K562 (cell line): ENCODE results near the gene AP3S2. TPM values are rescaled to one million over a fixed set of nuclear protein-coding genes. Genes with fewer than 3 reads are reported as not detected.

Experiments
- BRD4 ChIP-seq: fragments of 200-600 bp; sonication (generic); IDR thresholded peaks from 2 replicates; pipeline ENCODE4 v1.6.1; 2017; ENCODE audit warnings: inconsistent platforms
- ELK3 ChIP-seq: fragments of 450-650 bp; formaldehyde crosslinking; IDR thresholded peaks from 2 replicates; pipeline ENCODE4 v1.4.0; 2020; ENCODE audit warnings: mild to moderate bottlenecking
- FOSL1 ChIP-seq: fragments of 200-800 bp; sonication (Bioruptor generic); conservative IDR thresholded peaks from 2 replicates; pipeline ENCODE4 v1.6.1; 2016; ENCODE audit warnings: missing genetic modification characterization, missing compliant biosample characterization
- FOXO4 ChIP-seq: fragments of 450-650 bp; formaldehyde crosslinking; IDR thresholded peaks from 2 replicates; pipeline ENCODE4 v1.4.0; 2020; ENCODE audit warnings: mild to moderate bottlenecking, moderate library complexity
- HDAC3 ChIP-seq: fragments of 450-650 bp; IDR thresholded peaks from 2 replicates; pipeline ENCODE4 v1.6.1; 2018; ENCODE audit warnings: borderline replicate concordance, mild to moderate bottlenecking, moderate library complexity; ENCODE audit not compliant: partially characterized antibody
- ID3 ChIP-seq, 2 experiments: fragments of 250-450 bp in 1 of 2; fragments of 450-650 bp in 1 of 2; sonication (Bioruptor Pico) in 1 of 2; IDR thresholded peaks; 2 replicates each; pipeline versions ENCODE4 v1.6.1 to v1.8.0; 2016 to 2021; ENCODE audit warnings: mild to moderate bottlenecking in 2 of 2, moderate library complexity in 2 of 2, missing compliant biosample characterization in 1 of 2, missing genetic modification characterization in 1 of 2
- MXD1 ChIP-seq: fragments of 250-450 bp; sonication (Bioruptor Pico); IDR thresholded peaks from 2 replicates; pipeline ENCODE4 v1.8.0; 2021; ENCODE audit warnings: borderline replicate concordance, mild to moderate bottlenecking, moderate library complexity; ENCODE audit not compliant: poor library complexity, severe bottlenecking
- MXI1 ChIP-seq: IDR thresholded peaks from 2 replicates; pipeline ENCODE4 v1.6.1; 2011; ENCODE audit warnings: low read depth, mild to moderate bottlenecking, improper control_type of control experiment, low read length
- NR1H2 ChIP-seq: sonication (generic); formaldehyde crosslinking; IDR thresholded peaks from 2 replicates; pipeline ENCODE4 v1.4.0; 2020; ENCODE audit warnings: mild to moderate bottlenecking, missing genetic modification reagents
- NR4A1 ChIP-seq, 2 experiments: fragments of 250-450 bp in 1 of 2; fragments of 450-650 bp in 1 of 2; sonication (Bioruptor Pico) in 1 of 2; IDR thresholded peaks; 2 replicates each; pipeline versions ENCODE4 v1.4.0 to v1.6.1; 2016 to 2020; ENCODE audit warnings: mild to moderate bottlenecking in 2 of 2, missing compliant biosample characterization in 1 of 2, missing genetic modification characterization in 1 of 2, moderate library complexity in 1 of 2
- PKNOX1 ChIP-seq: fragments of 450-650 bp; IDR thresholded peaks from 2 replicates; pipeline ENCODE4 v1.6.1; 2016
- POLR2AphosphoS5 ChIP-seq: IDR thresholded peaks from 2 replicates; pipeline ENCODE4 v1.6.1; 2011; ENCODE audit warnings: mild to moderate bottlenecking, low read depth, low read length, moderate library complexity; ENCODE audit not compliant: control insufficient read depth, insufficient read depth
- POLR3G ChIP-seq: IDR thresholded peaks from 2 replicates; pipeline ENCODE4 v1.6.1; 2011; ENCODE audit not compliant: insufficient read length, insufficient replicate concordance; ENCODE audit errors: extremely low read depth
- PTTG1 ChIP-seq: fragments of 450-650 bp; IDR thresholded peaks from 2 replicates; pipeline ENCODE4 v1.6.1; 2016; ENCODE audit warnings: low read depth, mild to moderate bottlenecking, missing genetic modification characterization, missing compliant biosample characterization
- RBM22 ChIP-seq: fragments of 200-400 bp; formaldehyde crosslinking; IDR thresholded peaks from 2 replicates; pipeline ENCODE4 v1.6.1; 2018; ENCODE audit warnings: low read length, low read depth; ENCODE audit not compliant: poor library complexity, severe bottlenecking
- RHOXF2B ChIP-seq: fragments of 250-450 bp; sonication (Bioruptor Pico); conservative IDR thresholded peaks from 2 replicates; pipeline ENCODE4 v1.5.1; 2021
- SMARCA4 ChIP-seq: fragments of 450-650 bp; IDR thresholded peaks from 2 replicates; pipeline ENCODE4 v1.6.1; 2016
- TFAP4 ChIP-seq: sonication (generic); formaldehyde crosslinking; IDR thresholded peaks from 2 replicates; pipeline ENCODE4 v1.8.0; 2022; ENCODE audit warnings: missing genetic modification reagents, mild to moderate bottlenecking, moderate library complexity, borderline replicate concordance
- ZNF175 ChIP-seq: fragments of 200-800 bp; sonication (Bioruptor generic); IDR thresholded peaks from 2 replicates; pipeline ENCODE4 v1.6.1; 2016; ENCODE audit warnings: low read depth, mild to moderate bottlenecking, missing genetic modification characterization, missing compliant biosample characterization
- ZNF445 ChIP-seq: fragments of 250-450 bp; sonication (Bioruptor Pico); IDR thresholded peaks from 2 replicates; pipeline ENCODE4 v1.4.0; 2020; ENCODE audit warnings: low read depth, mild to moderate bottlenecking, moderate library complexity
- polyA plus RNA-seq, 8 experiments: library from polyadenylated mRNA; depleted of rRNA in 4 of 8; stranded (reverse) in 5 of 8; unstranded in 3 of 8; fragments of >200 nt; fragmentation: Nextera tagmentation in 2 of 8; fragmentation: Illumina TruSeq in 1 of 8; extraction: Ambion mirVana in 2 of 8; extraction: Trizol in 1 of 8; gene quantifications; 2 replicates each; pipeline versions ENCODE4 v1.2.1 to v1.2.3, GENCODE V29; 2011 to 2014; ENCODE audit warnings: inconsistent platforms in 1 of 8, missing spikeins in 1 of 8
- total RNA-seq, 7 experiments: library from RNA; depleted of rRNA in 6 of 7; stranded (reverse); fragments of >200 nt in 6 of 7; fragmentation: Illumina TruSeq in 2 of 7; extraction: Trizol in 2 of 7; gene quantifications; 2 replicates each; pipeline versions ENCODE4 v1.2.1 to v1.2.3, GENCODE V29; 2011 to 2021; ENCODE audit warnings: low replicate concordance in 1 of 7

Gene AP3S2
- total and polyA plus RNA-seq, 9 of the 15 experiments (the other 6 are each of a cell fraction or from before 2014, with no cell fraction given) = 16.4 to 54.1 (median 37.4) TPM

GRCh38 chr15:89783111-89783860 lies 110.5 kb downstream of the AP3S2 start (continued):
- no peak for TF ChIP-seq FOXO4 (CRISPR knock-in tag)
- TF ChIP-seq PKNOX1 = no peak
- TF ChIP-seq MXI1 = no peak
- peak; percentile 76 for TF ChIP-seq TFAP4 (CRISPR knock-in tag)
- TF ChIP-seq ELK3 = no peak
- TF ChIP-seq MXD1 (CRISPR knock-in tag) = no peak
- no peak for TF ChIP-seq RHOXF2B (CRISPR knock-in tag)
- TF ChIP-seq FOSL1 = 0 out of 2 replicates have a peak, but pooled peaks have one; percentile 10
- TF ChIP-seq ZNF445 (CRISPR knock-in tag) = no peak
- TF ChIP-seq SMARCA4 = peak; percentile 36; the same call in 1 of the 2 replicates
- no peak for TF ChIP-seq NR4A1 (CRISPR knock-in tag; IDR thresholded peaks at IDR 0.05)
- TF ChIP-seq NR4A1 (tag; IDR thresholded peaks at IDR 0.05) = 0 out of 2 replicates have a peak, but pooled peaks have one; percentile 56
- no peak for TF ChIP-seq POLR3G
- no peak for TF ChIP-seq NR1H2 (CRISPR knock-in tag)
- no peak for TF ChIP-seq ID3 (CRISPR knock-in tag; IDR thresholded peaks at IDR 0.05)
- no peak for TF ChIP-seq ID3 (tag; IDR thresholded peaks at IDR 0.05)
- no peak for TF ChIP-seq RBM22
- no peak for TF ChIP-seq PTTG1 (tag)
- TF ChIP-seq BRD4 = no peak
- no peak for TF ChIP-seq POLR2AphosphoS5
- no peak for TF ChIP-seq HDAC3
- TF ChIP-seq ZNF175 = no peak
